Astrocyte of the cerebellum (primary cell): ENCODE measurements around the gene JMJD8.

Experiments
- DNase-seq: peaks from one replicate; pipeline ENCODE4 v3.0.0-alpha.2; 2011; ENCODE audit warnings: low read depth
- H3K4me3 ChIP-seq: 2 replicates; pipeline ENCODE4 v1.5.1; 2011; ENCODE audit warnings: mild to moderate bottlenecking, low read depth, low read length, moderate library complexity
- in situ Hi-C: cut with HindIII; loops from 2 replicates; pipeline ENCODE4 v1.10.0; 2017; ENCODE audit warnings: low sequenced_read_pairs
- TF ChIP-seq, protein P1 (sequence below): IDR thresholded peaks from 2 replicates; pipeline ENCODE4 v1.5.1; 2012; ENCODE audit warnings: low read length, low read depth, moderate library complexity, mild to moderate bottlenecking; ENCODE audit errors: missing control alignments

The JMJD8 gene

GRCh38 chr16:703406-703805, 19.3 kb upstream of the JMJD8 start:
- TF ChIP-seq, protein P1, sequence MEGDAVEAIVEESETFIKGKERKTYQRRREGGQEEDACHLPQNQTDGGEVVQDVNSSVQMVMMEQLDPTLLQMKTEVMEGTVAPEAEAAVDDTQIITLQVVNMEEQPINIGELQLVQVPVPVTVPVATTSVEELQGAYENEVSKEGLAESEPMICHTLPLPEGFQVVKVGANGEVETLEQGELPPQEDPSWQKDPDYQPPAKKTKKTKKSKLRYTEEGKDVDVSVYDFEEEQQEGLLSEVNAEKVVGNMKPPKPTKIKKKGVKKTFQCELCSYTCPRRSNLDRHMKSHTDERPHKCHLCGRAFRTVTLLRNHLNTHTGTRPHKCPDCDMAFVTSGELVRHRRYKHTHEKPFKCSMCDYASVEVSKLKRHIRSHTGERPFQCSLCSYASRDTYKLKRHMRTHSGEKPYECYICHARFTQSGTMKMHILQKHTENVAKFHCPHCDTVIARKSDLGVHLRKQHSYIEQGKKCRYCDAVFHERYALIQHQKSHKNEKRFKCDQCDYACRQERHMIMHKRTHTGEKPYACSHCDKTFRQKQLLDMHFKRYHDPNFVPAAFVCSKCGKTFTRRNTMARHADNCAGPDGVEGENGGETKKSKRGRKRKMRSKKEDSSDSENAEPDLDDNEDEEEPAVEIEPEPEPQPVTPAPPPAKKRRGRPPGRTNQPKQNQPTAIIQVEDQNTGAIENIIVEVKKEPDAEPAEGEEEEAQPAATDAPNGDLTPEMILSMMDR = no peak
- in situ Hi-C loops = no loop called here
- no peak for DNase-seq
- no peak overlapping the region for H3K4me3 ChIP-seq

GRCh38 chr16:702341-702740, 18.2 kb upstream of the JMJD8 start:
- H3K4me3 ChIP-seq = no peak overlapping the region
- DNase-seq = no peak
- in situ Hi-C loops = no loop called here
- TF ChIP-seq, protein P1 = no peak

DNA sequence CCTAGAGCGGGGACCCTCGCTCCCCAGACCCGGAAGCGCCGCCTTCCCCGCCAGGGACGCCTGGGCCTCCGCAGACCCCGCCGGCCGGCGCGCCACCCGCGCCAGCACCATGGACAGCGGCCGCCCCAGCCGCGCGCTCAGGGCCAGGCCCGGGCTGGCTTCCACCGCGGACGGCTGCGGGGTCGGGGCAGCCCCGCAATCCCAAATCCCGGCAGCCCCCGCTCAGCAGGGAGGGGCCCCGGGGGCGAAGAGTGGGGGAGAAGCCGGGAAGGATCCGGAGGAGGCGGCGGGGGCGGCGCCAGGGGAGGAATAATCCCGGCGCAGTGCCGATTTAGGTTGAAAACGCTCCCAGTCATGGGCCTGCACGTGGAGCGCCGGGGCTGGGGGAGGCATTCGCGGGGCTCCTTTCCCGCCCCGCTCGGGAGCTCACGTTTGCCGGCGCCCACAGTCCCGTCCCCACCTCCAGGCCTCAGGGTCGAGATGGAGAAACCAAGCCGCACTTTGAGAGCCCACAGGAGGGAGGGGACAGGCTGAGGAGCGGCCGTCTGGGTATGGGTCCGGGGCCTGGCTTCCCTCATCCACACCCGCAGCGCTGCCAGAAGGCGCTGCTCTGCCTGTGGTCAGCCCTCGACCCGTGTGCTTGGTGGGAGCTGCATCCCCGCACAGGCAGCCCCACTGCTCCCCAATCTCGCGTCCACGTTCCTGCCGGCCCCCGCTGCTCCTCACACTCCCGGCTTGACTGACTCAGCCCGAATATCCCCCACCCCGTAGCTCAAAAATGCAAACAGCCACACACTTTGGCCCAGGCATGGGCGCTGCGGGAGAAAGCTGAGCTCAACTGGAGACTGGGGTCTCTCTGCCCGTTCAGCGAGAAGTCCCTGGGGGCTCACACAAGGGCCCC, 16.8 kb upstream of the JMJD8 start:
- TF ChIP-seq, protein P1 = no peak
- H3K4me3 ChIP-seq = no peak overlapping the region
- in situ Hi-C loops = no loop called here
- DNase-seq = no peak

DNA sequence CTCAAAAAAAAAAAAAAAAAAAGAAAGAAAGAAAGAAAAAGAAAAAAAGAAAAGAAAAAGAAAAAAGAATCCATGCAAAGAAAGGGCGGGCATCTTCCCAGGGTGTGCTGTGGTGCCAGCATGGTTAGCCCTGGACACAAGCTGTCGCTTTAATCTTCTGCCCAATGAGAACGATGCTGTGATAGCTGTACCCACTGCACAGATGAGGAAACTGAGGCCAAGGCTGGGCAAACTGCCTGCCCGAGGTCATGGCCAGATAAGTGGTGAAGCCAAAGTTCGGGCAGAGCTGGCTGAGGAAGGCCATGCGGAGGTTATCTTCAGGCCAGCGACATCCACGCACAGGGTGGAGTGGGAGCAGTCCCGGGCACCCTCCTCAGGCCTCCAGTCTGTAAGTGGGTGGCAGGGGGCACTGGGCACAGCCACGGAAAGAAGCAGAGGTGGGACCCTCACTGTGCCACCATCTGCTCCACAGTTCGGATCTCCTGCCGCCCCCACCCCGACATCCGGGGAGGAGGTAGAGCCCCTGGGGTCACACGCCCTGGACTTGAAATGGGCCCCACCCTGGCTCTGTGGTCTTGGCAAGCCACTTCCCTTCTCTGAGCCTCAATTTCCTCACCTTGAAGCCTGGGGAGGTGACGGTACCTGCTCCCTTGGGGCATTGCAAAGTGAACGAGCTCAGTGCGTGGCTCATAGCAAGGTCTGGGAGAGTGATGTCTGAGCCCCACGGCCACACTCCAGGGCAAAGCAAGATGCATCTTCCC, 15.0 kb upstream of the JMJD8 start:
- TF ChIP-seq, protein P1 = no peak
- DNase-seq = no peak
- H3K4me3 ChIP-seq = no peak overlapping the region
- in situ Hi-C loops = no loop called here

DNA sequence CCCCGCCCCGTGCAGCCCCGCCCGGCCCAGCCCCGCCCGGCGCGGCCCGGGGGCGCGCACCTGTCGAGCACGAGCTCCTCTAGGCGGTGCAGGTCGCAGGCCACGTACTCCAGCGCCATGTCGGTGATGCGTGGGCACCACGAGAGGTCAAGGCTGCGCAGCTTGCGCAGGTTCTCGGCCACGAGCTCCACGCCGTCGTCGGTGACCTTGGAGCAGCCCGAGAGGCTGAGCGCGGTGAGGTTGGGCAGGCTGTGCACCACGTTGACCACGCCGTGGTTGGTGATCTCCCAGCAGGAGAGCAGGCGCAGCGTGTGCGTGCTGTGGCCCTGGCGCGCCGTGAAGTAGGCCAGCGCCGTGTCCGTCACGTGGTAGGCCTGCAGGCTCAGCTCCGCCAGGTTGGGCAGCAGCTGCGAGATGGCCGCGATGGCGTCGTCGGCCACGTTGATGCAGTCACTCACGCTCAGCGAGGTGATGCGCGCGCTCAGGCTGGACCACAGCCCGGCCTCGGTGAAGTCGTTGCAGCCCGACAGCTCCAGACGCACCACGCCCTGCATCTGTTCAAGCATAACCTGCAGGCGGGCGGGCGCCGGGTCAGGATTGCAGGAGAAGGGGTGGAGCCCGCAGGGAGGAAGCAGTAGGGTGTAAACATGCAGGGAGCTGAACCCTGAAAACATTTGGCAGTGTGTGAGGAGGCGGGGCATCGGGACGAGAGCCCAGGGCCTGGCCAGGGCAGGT, 11.4 kb upstream of the JMJD8 start:
- in situ Hi-C loops = no loop called here
- no peak overlapping the region for H3K4me3 ChIP-seq
- no peak for DNase-seq
- TF ChIP-seq, protein P1 = no peak

DNA sequence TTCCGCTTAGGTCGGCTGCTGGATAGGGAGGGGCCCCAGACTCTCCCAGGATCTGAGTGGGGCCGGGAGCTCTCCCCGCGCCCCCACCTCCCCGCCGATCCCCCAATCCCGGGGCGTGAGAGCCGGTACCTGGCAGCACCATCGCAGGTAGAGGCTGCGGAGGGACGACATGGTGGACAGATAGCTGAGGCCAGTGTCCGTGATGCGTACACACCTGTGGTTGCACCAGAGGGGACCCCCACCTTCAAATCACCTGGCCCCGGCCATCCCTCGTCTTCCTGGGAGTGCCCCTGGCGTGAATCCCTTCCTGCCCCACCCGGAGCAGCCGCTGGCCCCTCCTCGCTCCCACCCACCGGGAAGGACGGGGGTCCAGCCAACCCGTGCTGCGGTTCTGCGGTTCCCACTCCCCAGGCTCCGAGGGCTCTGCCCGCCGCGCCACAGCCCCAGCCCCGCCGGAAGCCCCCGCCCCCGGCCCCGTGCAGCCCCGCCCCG, 10.8 kb upstream of the JMJD8 start:
- in situ Hi-C loops = no loop called here
- H3K4me3 ChIP-seq = no peak overlapping the region
- TF ChIP-seq, protein P1 = no peak
- no peak for DNase-seq
